EL (cell line): ENCODE data around the gene CRACDL.

Source experiments
- DNase-seq: peaks from one replicate; pipeline ENCODE4 v3.0.0-alpha.2; 2016

The CRACDL gene

GRCh38 chr2:98800330-98801064 lies 135.5 kb downstream of the CRACDL start:
- DNase-seq, result no peak

GRCh38 chr2:98799375-98800329 lies 136.4 kb downstream of the CRACDL start:
- no peak for DNase-seq

- DNase-seq, result no peak
Observed at GRCh38 chr2:98796775-98797544, 139.1 kb downstream of the CRACDL start.

- no peak for DNase-seq
Observed at GRCh38 chr2:98795891-98796676, 139.9 kb downstream of the CRACDL start.

GRCh38 chr2:98793897-98794830 lies 141.9 kb downstream of the CRACDL start:
- no peak for DNase-seq

- DNase-seq, result peak; percentile 19
Observed at GRCh38 chr2:98793275-98793674, 142.8 kb downstream of the CRACDL start.

GRCh38 chr2:98790221-98790620 lies 145.8 kb downstream of the CRACDL start:
- DNase-seq, result no peak

GRCh38 chr2:98787700-98788099 lies 148.3 kb downstream of the CRACDL start:
- no peak for DNase-seq

GRCh38 chr2:98786179-98786578 lies 149.8 kb downstream of the CRACDL start:
- no peak for DNase-seq

- no peak for DNase-seq
Observed at GRCh38 chr2:98782570-98782969, 153.5 kb downstream of the CRACDL start.

- no peak for DNase-seq
Observed at GRCh38 chr2:98781822-98782221, 154.2 kb downstream of the CRACDL start.

- DNase-seq, result no peak
Observed at GRCh38 chr2:98778741-98779483, 157.1 kb downstream of the CRACDL start.

- no peak for DNase-seq
Observed at GRCh38 chr2:98778151-98778550, 157.9 kb downstream of the CRACDL start.

- no peak for DNase-seq
Observed at GRCh38 chr2:98777710-98778109, 158.3 kb downstream of the CRACDL start.

- peak; percentile 16 for DNase-seq
Observed at GRCh38 chr2:98777076-98777475, 158.9 kb downstream of the CRACDL start.

GRCh38 chr2:98776136-98776535 lies 159.9 kb downstream of the CRACDL start:
- no peak for DNase-seq

GRCh38 chr2:98775146-98775986 lies 160.7 kb downstream of the CRACDL start:
- no peak for DNase-seq

GRCh38 chr2:98773907-98774306 lies 162.1 kb downstream of the CRACDL start:
- no peak for DNase-seq

GRCh38 chr2:98773169-98773568 lies 162.9 kb downstream of the CRACDL start:
- no peak for DNase-seq
